Common myeloid progenitor, CD34-positive (primary cell): ENCODE results near the gene VPS9D1.
"Not testable (repeated sequence)": the region's sequence is repeated elsewhere in the genome, so short reads cannot be mapped to it uniquely, and the experiment has no call there.

Experiments used
- CTCF ChIA-PET: fragments of 350-600 bp; sonication (Branson Sonifier 250); formaldehyde crosslinking; loops from one replicate; lab custom pipeline; 2021; ENCODE audit warnings: antibody characterized with exemption; lab: Charles Lee
- POLR2A ChIA-PET: fragments of 350-600 bp; sonication (Branson Sonifier 250); formaldehyde crosslinking; loops from one replicate; lab custom pipeline; 2021; ENCODE audit warnings: antibody characterized with exemption; lab: Charles Lee
- DNase-seq, 3 donors: peaks; one replicate each; pipeline versions ENCODE4 v3.0.0 to v3.0.0-alpha.2; 2013
- H3K27ac ChIP-seq, 2 experiments: 1 replicate in 1 of 2; 2 replicates in 1 of 2; pipeline ENCODE4 v1.7.0; 2013; ENCODE audit warnings: inconsistent platforms in 2 of 2, low read length in 2 of 2, mild to moderate bottlenecking in 2 of 2, low read depth in 1 of 2, moderate library complexity in 1 of 2; ENCODE audit not compliant: severe bottlenecking in 2 of 2, insufficient read depth in 1 of 2, poor library complexity in 1 of 2
- H3K27me3 ChIP-seq, 5 experiments: replicated peaks in 2 of 5; 1 replicate in 3 of 5; 2 replicates in 2 of 5; pipeline versions ENCODE4 v1.6.1 to v1.7.0; 2013; ENCODE audit warnings: low read length in 4 of 5, mild to moderate bottlenecking in 2 of 5, moderate library complexity in 2 of 5, inconsistent platforms in 1 of 5; ENCODE audit not compliant: insufficient read depth in 5 of 5, control insufficient read depth in 4 of 5
- H3K36me3 ChIP-seq, 4 experiments: 1 replicate in 2 of 4; 2 replicates in 2 of 4; pipeline versions ENCODE4 v1.6.1 to v1.7.0; 2013; ENCODE audit warnings: low read length in 3 of 4, control low read depth in 1 of 4, mild to moderate bottlenecking in 1 of 4; ENCODE audit not compliant: control insufficient read depth in 4 of 4, insufficient read depth in 4 of 4
- H3K4me1 ChIP-seq, 4 experiments: 1 replicate in 3 of 4; 2 replicates in 1 of 4; pipeline versions ENCODE4 v1.6.1 to v1.7.1; 2013; ENCODE audit warnings: low read length in 3 of 4, mild to moderate bottlenecking in 3 of 4, control low read depth in 1 of 4, inconsistent platforms in 1 of 4, moderate library complexity in 1 of 4; ENCODE audit not compliant: control insufficient read depth in 4 of 4, insufficient read depth in 4 of 4; ENCODE audit errors: control extremely low read depth in 1 of 4
- H3K4me3 ChIP-seq, 7 experiments: 1 replicate in 4 of 7; 2 replicates in 3 of 7; pipeline versions ENCODE4 v1.5.1 to v1.7.0; 2013; ENCODE audit warnings: mild to moderate bottlenecking in 7 of 7, low read length in 6 of 7, moderate library complexity in 6 of 7, inconsistent platforms in 2 of 7, low read depth in 2 of 7, control low read depth in 1 of 7; ENCODE audit not compliant: insufficient read depth in 4 of 7, control insufficient read depth in 1 of 7; ENCODE audit errors: extremely low read depth in 1 of 7
- H3K9me3 ChIP-seq, 5 experiments: 1 replicate in 4 of 5; 2 replicates in 1 of 5; pipeline versions ENCODE4 v1.6.1 to v1.7.1; 2013; ENCODE audit warnings: low read length in 4 of 5, mild to moderate bottlenecking in 2 of 5, inconsistent platforms in 1 of 5, low read depth in 1 of 5, moderate library complexity in 1 of 5; ENCODE audit not compliant: control insufficient read depth in 4 of 5, insufficient read depth in 2 of 5; ENCODE audit errors: control extremely low read depth in 1 of 5
- WGBS: methylation state at CpG from one replicate; pipeline ENCODE4 v1.1.5; 2013; ENCODE audit not compliant: insufficient coverage; 5-methylcytosine and 5-hydroxymethylcytosine counted together

VPS9D1 gene

GRCh38 chr16:89695086-89695874 is 25.4 kb downstream of the VPS9D1 start:
- WGBS = 98% methylated on average over 28 of the region's 31 CpGs
- Histone ChIP-seq H3K36me3 (peaks cover 5 to 59% (median 36%) of the 10 kb centered on the region in 4 experiments), H3K27ac (no peak overlapping the region), H3K27me3 (no peaks in the 10 kb centered on the region), H3K4me1 (peaks cover 0 to 20% (median 18%) of the 10 kb centered on the region in 4 experiments), H3K4me3 (no peak overlapping the region), H3K9me3 (no peaks in the 10 kb centered on the region)
- no peak for DNase-seq
- CTCF ChIA-PET = interaction anchor here (1.0 to 1.2 kb wide), 3 partner anchors 10 to 98 kb away, joined by 3 to 4 read pairs (median 3); no protein-coding TSS in a partner anchor
- POLR2A ChIA-PET = interaction anchor here (2.0 kb wide), 1 partner anchor 9 kb away, joined by 4 read pairs; the partner anchor contains the start of gene CDK10

- H3K4me3 ChIP-seq, DNase-seq, H3K27ac ChIP-seq, H3K27me3 ChIP-seq, H3K9me3 ChIP-seq: not testable (repeated sequence)
- Histone ChIP-seq H3K36me3 (peaks cover 5 to 62% (median 39%) of the 10 kb centered on the region in 4 experiments), H3K4me1 (peaks cover 0 to 14% (median 13%) of the 10 kb centered on the region in 4 experiments)
- ChIA-PET CTCF (interaction anchor here (1.0 kb wide), 1 partner anchor 98 kb away, joined by 3 read pairs; no protein-coding TSS in a partner anchor), POLR2A (interaction anchor here (2.0 kb wide), 1 partner anchor 8 kb away, joined by 4 read pairs; the partner anchor contains the start of gene CDK10)
- 93% methylated on average over 18 of the region's 23 CpGs for WGBS
These were observed 26.0 kb downstream of the VPS9D1 start for GRCh38 chr16:89694784-89695085.

GRCh38 chr16:89693931-89694783 is 26.5 kb downstream of the VPS9D1 start:
- no peaks in the 10 kb centered on the region for H3K27me3 ChIP-seq
- no peak overlapping the region for H3K4me3 ChIP-seq
- DNase-seq = no peak
- peaks cover 5 to 66% (median 40%) of the 10 kb centered on the region in 4 experiments for H3K36me3 ChIP-seq
- ChIA-PET CTCF (interaction anchor here (1.0 kb wide), 2 partner anchors 99 to 114 kb away, joined by 3 read pairs; no protein-coding TSS in a partner anchor), POLR2A (interaction anchor here (0.6 to 2.0 kb wide), 2 partner anchors 8 to 11 kb away, joined by 4 read pairs; partner anchors contain the start of gene CDK10)
- H3K27ac ChIP-seq = no peak overlapping the region
- H3K9me3 ChIP-seq = no peaks in the 10 kb centered on the region
- WGBS = 92% methylated on average over 32 of the region's 32 CpGs
- H3K4me1 ChIP-seq = peaks cover 0 to 13% (median 12%) of the 10 kb centered on the region in 4 experiments

GRCh38 chr16:89693289-89693731 is 27.4 kb downstream of the VPS9D1 start:
- ChIA-PET CTCF (interaction anchor here (1.0 kb wide), 1 partner anchor 114 kb away, joined by 3 read pairs; no protein-coding TSS in a partner anchor), POLR2A (interaction anchor here (0.6 kb wide), 1 partner anchor 10 kb away, joined by 4 read pairs; no protein-coding TSS in a partner anchor)
- no peak overlapping the region for H3K4me3 ChIP-seq
- H3K27ac ChIP-seq = no peak overlapping the region
- 97% methylated on average over 8 of the region's 11 CpGs for WGBS
- peaks cover 0 to 13% (median 12%) of the 10 kb centered on the region in 4 experiments for H3K4me1 ChIP-seq
- H3K27me3 ChIP-seq = no peaks in the 10 kb centered on the region
- DNase-seq = no peak
- H3K9me3 ChIP-seq = no peaks in the 10 kb centered on the region
- peaks cover 5 to 68% (median 43%) of the 10 kb centered on the region in 4 experiments for H3K36me3 ChIP-seq

GRCh38 chr16:89691986-89692569 is 28.6 kb downstream of the VPS9D1 start:
- Histone ChIP-seq H3K27ac (no peak overlapping the region), H3K36me3 (peaks cover 5 to 66% (median 38%) of the 10 kb centered on the region in 4 experiments), H3K27me3 (no peaks in the 10 kb centered on the region), H3K4me1 (peaks cover 0 to 20% (median 20%) of the 10 kb centered on the region in 4 experiments), H3K9me3 (no peaks in the 10 kb centered on the region), H3K4me3 (no peak overlapping the region)
- CTCF ChIA-PET = no interaction called here
- 96% methylated on average over 13 of the region's 13 CpGs for WGBS
- DNase-seq = no peak
- POLR2A ChIA-PET = no interaction called here

- CTCF ChIA-PET = no interaction called here
- Histone ChIP-seq H3K27me3 (no peaks in the 10 kb centered on the region), H3K27ac (no peak overlapping the region), H3K9me3 (no peaks in the 10 kb centered on the region), H3K36me3 (peaks cover 5 to 65% (median 37%) of the 10 kb centered on the region in 4 experiments), H3K4me1 (peaks cover 0 to 18% (median 15%) of the 10 kb centered on the region in 4 experiments), H3K4me3 (no peak overlapping the region)
- WGBS = 98% methylated on average over 13 of the region's 21 CpGs
- no peak for DNase-seq
- POLR2A ChIA-PET = no interaction called here
These were observed 29.3 kb downstream of the VPS9D1 start for GRCh38 chr16:89691231-89691985.
